ENCODE measurements around the gene CASS4. TPM values are rescaled to one million over a fixed set of nuclear protein-coding genes. Genes with fewer than 3 reads are reported as not detected.

The CASS4 gene
- total RNA-seq, 1 experiment from 2014 or later, result not detected

DNA sequence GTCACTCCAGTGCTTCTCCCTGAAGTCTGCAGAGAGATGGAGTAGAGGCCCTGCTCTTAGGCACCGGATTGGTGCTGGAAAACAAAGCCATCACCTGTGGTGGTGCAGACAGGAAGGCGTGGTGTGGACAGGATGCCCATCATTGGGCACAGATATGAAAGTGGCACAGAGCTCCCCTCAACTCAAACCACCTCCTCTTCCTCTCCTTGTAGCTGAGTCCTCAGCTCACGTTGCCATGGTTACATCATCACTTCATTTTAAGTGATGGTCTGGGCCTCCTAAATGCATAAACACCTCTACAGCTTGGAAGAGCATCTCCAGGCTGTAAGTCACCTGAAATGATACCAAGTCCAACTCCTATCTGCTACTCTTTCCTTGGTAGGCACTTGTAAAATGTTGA, 48.4 kb downstream of the CASS4 start:
- no peaks in the 10 kb centered on the region for H3K4me1 ChIP-seq (ENCODE audit: insufficient read depth, low read length)
- Mint-ChIP-seq H3K27me3 (ENCODE audit: low read depth) (peaks cover 20% of the 10 kb centered on the region), H3K27ac (no peak overlapping the region), H3K36me3 (ENCODE audit: insufficient read depth in 1 of 3, low read depth in 3 of 3) (no peaks in the 10 kb centered on the region), H3K4me3 (no peak overlapping the region; a peak in 1 of 5 replicates), H3K9me3 (no peaks in the 10 kb centered on the region), H3K4me1 (no peaks in the 10 kb centered on the region)
- H2AFZ ChIP-seq (ENCODE audit: low read length), result no peak overlapping the region
- no peak overlapping the region for H3K9ac ChIP-seq (ENCODE audit: extremely low read depth, insufficient read length, low read length)
- H2BK5ac ChIP-seq (ENCODE audit: insufficient read length, low read length), result no peak overlapping the region
- no peak overlapping the region for H3K23ac ChIP-seq (ENCODE audit: insufficient read length, low read depth, low read length)
- no peak overlapping the region for H3K56ac ChIP-seq (ENCODE audit: insufficient read length, low read depth, low read length)
- no peaks in the 10 kb centered on the region for H3K9me3 ChIP-seq (ENCODE audit: control insufficient read depth, low read depth, low read length)
- H3K23me2 ChIP-seq (ENCODE audit: insufficient read length, low read depth, low read length, poor library complexity, severe bottlenecking), result no peaks in the 10 kb centered on the region
- no peaks in the 10 kb centered on the region for H3K79me2 ChIP-seq (ENCODE audit: insufficient read depth, low read length)
- no peak overlapping the region for H4K91ac ChIP-seq (ENCODE audit: insufficient read length, low read depth, low read length)
- H3K18ac ChIP-seq (ENCODE audit: insufficient read length, low read depth, low read length), result no peak overlapping the region
- H3K4me2 ChIP-seq (ENCODE audit: insufficient read depth, insufficient read length, low read length), result no peak overlapping the region
- no peak overlapping the region for H2BK12ac ChIP-seq (ENCODE audit: insufficient read length, low read depth, low read length)
- H3T11ph ChIP-seq (ENCODE audit: low read length), result no peak overlapping the region
- no peaks in the 10 kb centered on the region for H3K79me1 ChIP-seq (ENCODE audit: insufficient read depth, low read depth, low read length, poor library complexity, severe bottlenecking)
- no peak overlapping the region for H2BK20ac ChIP-seq (ENCODE audit: low read depth, low read length, poor library complexity, severe bottlenecking)
- H3K4ac ChIP-seq (ENCODE audit: low read depth, low read length), result no peak overlapping the region
- no peak overlapping the region for H2AK5ac ChIP-seq (ENCODE audit: insufficient read length, low read length)
- no peak overlapping the region for H4K8ac ChIP-seq (replicated peaks; ENCODE audit: insufficient read length, low read depth, low read length)
- no peaks in the 10 kb centered on the region for H4K20me1 ChIP-seq (ENCODE audit: control insufficient read depth, insufficient read depth, insufficient read length)
- H3K27me3 ChIP-seq (ENCODE audit: insufficient read depth, low read length), result no peaks in the 10 kb centered on the region
- H3K14ac ChIP-seq (ENCODE audit: insufficient read depth, low read length), result no peak overlapping the region
- no CpG with 5 or more reads among the region's 3 CpGs for WGBS (ENCODE audit: extremely low coverage, insufficient read length, low lambda C conversion rate)
- TF ChIP-seq, protein P1, sequence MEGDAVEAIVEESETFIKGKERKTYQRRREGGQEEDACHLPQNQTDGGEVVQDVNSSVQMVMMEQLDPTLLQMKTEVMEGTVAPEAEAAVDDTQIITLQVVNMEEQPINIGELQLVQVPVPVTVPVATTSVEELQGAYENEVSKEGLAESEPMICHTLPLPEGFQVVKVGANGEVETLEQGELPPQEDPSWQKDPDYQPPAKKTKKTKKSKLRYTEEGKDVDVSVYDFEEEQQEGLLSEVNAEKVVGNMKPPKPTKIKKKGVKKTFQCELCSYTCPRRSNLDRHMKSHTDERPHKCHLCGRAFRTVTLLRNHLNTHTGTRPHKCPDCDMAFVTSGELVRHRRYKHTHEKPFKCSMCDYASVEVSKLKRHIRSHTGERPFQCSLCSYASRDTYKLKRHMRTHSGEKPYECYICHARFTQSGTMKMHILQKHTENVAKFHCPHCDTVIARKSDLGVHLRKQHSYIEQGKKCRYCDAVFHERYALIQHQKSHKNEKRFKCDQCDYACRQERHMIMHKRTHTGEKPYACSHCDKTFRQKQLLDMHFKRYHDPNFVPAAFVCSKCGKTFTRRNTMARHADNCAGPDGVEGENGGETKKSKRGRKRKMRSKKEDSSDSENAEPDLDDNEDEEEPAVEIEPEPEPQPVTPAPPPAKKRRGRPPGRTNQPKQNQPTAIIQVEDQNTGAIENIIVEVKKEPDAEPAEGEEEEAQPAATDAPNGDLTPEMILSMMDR (conservative IDR thresholded peaks at IDR 0.05), result no peak
- no peak overlapping the region for H4K5ac ChIP-seq (ENCODE audit: insufficient read length, low read depth, low read length)
- no peak overlapping the region for H3K27ac ChIP-seq (ENCODE audit: insufficient read length, low read depth, low read length)
- no peak overlapping the region for H2BK120ac ChIP-seq (ENCODE audit: low read depth, low read length, poor library complexity, severe bottlenecking)
- no peak for DNase-seq
- no peak overlapping the region for H2BK15ac ChIP-seq (ENCODE audit: low read depth, low read length)
